Endothelial cell (in vitro differentiated cells): ENCODE results near the gene S1PR2. TPM values are rescaled to one million over a fixed set of nuclear protein-coding genes. Genes with fewer than 3 reads are reported as not detected.

ENCODE experiments used
- DNase-seq: peaks from one replicate; pipeline ENCODE4 v3.0.0; 2021; ENCODE audit warnings: low spot score
- H3K27ac Mint-ChIP-seq: one replicate; pipeline ENCODE4 v1.8.0; 2021; ENCODE audit warnings: mixed read lengths, inconsistent platforms; ENCODE audit not compliant: unreplicated experiment
- H3K27me3 Mint-ChIP-seq: one replicate; pipeline ENCODE4 v1.8.0; 2021; ENCODE audit warnings: mild to moderate bottlenecking, moderate library complexity, mixed read lengths, inconsistent platforms; ENCODE audit not compliant: unreplicated experiment
- H3K36me3 Mint-ChIP-seq: one replicate; pipeline ENCODE4 v1.8.0; 2021; ENCODE audit warnings: mild to moderate bottlenecking, low read depth, mixed read lengths, inconsistent platforms; ENCODE audit not compliant: unreplicated experiment
- H3K4me1 Mint-ChIP-seq: one replicate; pipeline ENCODE4 v1.8.0; 2021; ENCODE audit warnings: mild to moderate bottlenecking, mixed read lengths, inconsistent platforms; ENCODE audit not compliant: unreplicated experiment
- H3K4me3 Mint-ChIP-seq: one replicate; pipeline ENCODE4 v1.8.0; 2021; ENCODE audit warnings: mild to moderate bottlenecking, mixed read lengths, inconsistent platforms; ENCODE audit not compliant: unreplicated experiment
- H3K9me3 Mint-ChIP-seq: one replicate; pipeline ENCODE4 v1.8.0; 2021; ENCODE audit warnings: mixed read lengths, inconsistent platforms; ENCODE audit not compliant: unreplicated experiment
- long read RNA-seq: library from polyadenylated mRNA; unstranded; transcript quantifications from one replicate; pipeline ENCODE4 v2.0.0, GENCODE V29; 2020; ENCODE audit not compliant: unreplicated experiment
- total RNA-seq: library from RNA; stranded (reverse); fragmentation: NEBNext Ultra II Directional; extraction: Animal tissue kit (Norgen Biotek cat#: 25700); gene quantifications from one replicate; pipeline ENCODE4 v1.2.1, GENCODE V29; 2021; ENCODE audit not compliant: unreplicated experiment
- TF ChIP-seq, protein P1 (sequence below): fragments of 200-600 bp; sonication (generic); IDR thresholded peaks from one replicate; pipeline ENCODE4 v1.5.0; 2021; ENCODE audit warnings: antibody characterized with exemption; ENCODE audit not compliant: unreplicated experiment

S1PR2 gene
- 9.3 TPM for total RNA-seq
- long read RNA-seq, partial matches to known transcripts, result 0 of 6 reads
- long read RNA-seq, other reads (novel, unspliced or antisense), result 5 of 6 reads

DNA sequence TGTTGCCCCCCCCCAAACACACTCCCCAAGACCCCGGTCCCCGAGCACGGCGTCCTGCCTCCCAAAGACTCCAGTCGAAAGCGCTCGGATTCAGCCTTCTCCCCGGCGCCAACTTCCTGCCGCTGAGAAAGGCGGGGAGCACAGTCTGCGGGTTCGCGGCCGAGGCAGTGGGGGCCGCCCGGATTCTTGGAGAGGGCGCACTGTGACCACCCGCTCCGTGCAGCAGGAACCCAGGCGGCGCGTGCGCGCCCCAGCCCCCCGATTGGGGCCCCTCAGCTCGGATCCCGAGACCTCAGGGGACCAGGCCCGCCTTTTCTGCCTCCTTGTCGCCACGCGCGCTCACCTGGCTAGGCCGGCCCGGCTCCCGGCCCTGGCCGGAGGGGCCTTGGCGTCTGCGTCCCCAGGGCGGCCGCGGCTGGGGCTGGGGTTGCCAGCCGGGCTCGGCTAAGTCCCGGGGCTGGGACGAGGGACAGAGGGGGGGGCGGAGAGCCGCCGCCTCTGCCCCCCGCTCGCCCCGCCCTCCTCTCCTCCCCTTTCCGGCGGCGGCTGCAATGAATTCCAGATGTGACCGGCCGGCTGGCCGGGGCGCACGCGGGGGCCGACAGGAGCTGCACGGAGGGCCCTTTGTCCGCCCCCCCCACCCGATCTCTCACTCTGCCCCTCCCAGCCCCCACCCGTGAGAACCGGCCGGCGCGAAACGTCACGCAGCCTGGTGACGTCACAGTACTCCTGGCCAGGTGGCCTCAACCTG, at the start of gene S1PR2:
S1PR2 (minus strand) TSS at position 471 of the 751 bp plus-strand sequence. CDS start 6,426 bp downstream, outside the sequence.
- Mint-ChIP-seq H3K27me3 (peaks cover 6% of the 10 kb centered on the region), H3K27ac (peak within 1 kb of the TSS; percentile 87), H3K9me3 (no peaks in the 10 kb centered on the region), H3K36me3 (peaks cover 7% of the 10 kb centered on the region), H3K4me3 (peak within 1 kb of the TSS; percentile 86), H3K4me1 (peaks cover 9% of the 10 kb centered on the region)
- DNase-seq, result peak; percentile 82
- TF ChIP-seq, protein P1, sequence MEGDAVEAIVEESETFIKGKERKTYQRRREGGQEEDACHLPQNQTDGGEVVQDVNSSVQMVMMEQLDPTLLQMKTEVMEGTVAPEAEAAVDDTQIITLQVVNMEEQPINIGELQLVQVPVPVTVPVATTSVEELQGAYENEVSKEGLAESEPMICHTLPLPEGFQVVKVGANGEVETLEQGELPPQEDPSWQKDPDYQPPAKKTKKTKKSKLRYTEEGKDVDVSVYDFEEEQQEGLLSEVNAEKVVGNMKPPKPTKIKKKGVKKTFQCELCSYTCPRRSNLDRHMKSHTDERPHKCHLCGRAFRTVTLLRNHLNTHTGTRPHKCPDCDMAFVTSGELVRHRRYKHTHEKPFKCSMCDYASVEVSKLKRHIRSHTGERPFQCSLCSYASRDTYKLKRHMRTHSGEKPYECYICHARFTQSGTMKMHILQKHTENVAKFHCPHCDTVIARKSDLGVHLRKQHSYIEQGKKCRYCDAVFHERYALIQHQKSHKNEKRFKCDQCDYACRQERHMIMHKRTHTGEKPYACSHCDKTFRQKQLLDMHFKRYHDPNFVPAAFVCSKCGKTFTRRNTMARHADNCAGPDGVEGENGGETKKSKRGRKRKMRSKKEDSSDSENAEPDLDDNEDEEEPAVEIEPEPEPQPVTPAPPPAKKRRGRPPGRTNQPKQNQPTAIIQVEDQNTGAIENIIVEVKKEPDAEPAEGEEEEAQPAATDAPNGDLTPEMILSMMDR, result no peak

DNA sequence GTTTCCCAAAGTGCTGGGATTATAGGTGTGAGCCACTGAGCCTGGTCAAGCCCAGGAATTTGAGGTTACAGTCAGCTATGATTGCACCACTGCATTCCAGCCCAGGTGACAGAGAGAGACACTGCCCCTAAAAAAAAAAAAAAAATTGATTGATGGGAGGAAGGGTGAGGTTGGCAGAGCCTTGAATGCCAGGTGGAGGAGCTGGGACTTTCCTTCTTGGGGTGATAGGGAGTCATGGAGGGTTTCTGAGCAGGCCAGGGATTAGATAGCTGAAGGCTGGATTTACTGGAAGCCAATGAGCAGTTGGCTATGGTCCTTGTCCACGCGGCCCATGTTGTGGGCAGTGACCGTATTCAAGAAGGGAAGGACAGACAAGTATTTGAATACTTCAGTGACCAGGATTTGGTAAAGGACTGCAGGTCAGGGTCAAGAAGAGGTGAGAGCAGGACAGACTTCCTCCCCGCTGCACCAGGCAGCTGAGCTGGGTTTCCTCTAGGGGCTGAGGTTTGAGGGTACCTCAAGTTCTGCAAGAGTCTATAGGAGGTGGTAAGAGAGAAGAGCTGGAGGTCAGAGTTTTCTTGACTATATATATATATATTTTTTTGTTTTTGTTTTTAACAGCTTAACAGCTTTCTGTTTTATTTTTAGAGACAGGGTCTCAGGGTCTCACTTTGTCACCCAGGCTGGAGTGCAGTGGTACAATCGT, 48.8 kb upstream of the S1PR2 start:
- Mint-ChIP-seq H3K4me1 (no peaks in the 10 kb centered on the region), H3K4me3 (no peak overlapping the region), H3K27ac (no peak overlapping the region), H3K9me3 (no peaks in the 10 kb centered on the region), H3K27me3 (peaks cover 7% of the 10 kb centered on the region), H3K36me3 (peaks cover 1% of the 10 kb centered on the region)
- TF ChIP-seq, protein P1, result no peak
- DNase-seq, result no peak

- Mint-ChIP-seq H3K36me3 (no peaks in the 10 kb centered on the region), H3K4me3 (no peak overlapping the region), H3K27ac (peak overlapping the region; percentile 57), H3K27me3 (peaks cover 6% of the 10 kb centered on the region), H3K4me1 (no peaks in the 10 kb centered on the region), H3K9me3 (no peaks in the 10 kb centered on the region)
- TF ChIP-seq, protein P1, result no peak
- DNase-seq, result no peak
Observed at GRCh38 chr19:10278935-10279334, 47.8 kb upstream of the S1PR2 start.

DNA sequence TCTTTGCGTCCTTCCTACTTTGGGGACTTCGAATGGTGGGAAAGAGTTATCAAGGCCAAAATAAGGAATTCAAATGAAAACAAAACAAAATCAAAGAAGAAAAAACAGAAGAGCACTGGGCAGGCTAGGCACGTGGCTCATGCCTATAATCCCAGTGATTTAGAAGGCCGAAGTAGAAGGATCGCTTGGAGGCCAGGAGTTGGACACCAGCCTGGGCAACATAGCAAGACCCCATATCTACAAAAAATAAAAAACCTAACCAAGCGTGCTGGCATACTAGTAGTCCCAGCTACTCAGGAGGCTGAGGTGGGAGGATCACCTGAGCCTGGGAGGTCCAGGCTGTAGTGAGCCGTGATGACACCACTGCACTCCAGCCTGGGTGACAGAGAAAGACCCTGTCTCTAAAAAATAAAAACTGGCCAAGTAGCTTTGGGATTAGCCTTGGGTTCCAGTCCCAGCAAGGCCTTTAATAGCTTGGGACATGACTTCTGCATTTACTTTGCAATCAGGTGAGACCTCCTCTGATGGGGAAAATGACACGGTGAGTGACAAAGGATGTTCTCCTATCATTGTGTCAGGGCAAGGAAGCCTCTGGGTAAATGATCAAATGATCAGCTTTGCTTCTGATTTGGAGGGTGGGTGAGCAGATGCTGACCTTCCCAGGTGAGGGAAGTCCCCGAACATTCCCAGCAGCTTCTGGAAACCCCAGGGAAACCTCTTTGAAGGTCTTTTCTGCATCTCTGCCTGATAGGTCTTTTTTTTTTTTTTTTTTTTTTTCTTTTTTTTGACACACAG, 46.9 kb upstream of the S1PR2 start:
- TF ChIP-seq, protein P1, result no peak
- Mint-ChIP-seq H3K27ac (no peak overlapping the region), H3K36me3 (no peaks in the 10 kb centered on the region), H3K9me3 (no peaks in the 10 kb centered on the region), H3K27me3 (peaks cover 7% of the 10 kb centered on the region), H3K4me1 (no peaks in the 10 kb centered on the region), H3K4me3 (no peak overlapping the region)
- no peak for DNase-seq
